Measurements from ENCODE around the gene ALMS1. TPM values are rescaled to one million over a fixed set of nuclear protein-coding genes. Genes with fewer than 3 reads are reported as not detected.
"Not testable (repeated sequence)": the region's sequence is repeated elsewhere in the genome, so short reads cannot be mapped to it uniquely, and the experiment has no call there.

Gene ALMS1
- total RNA-seq, 1 donor from 2014 or later: 22.0 TPM

- Histone ChIP-seq H3K4me3 (no peak overlapping the region), H3K4me1 (no peaks in the 10 kb centered on the region), H3K36me3 (no peaks in the 10 kb centered on the region), H3K27me3 (ENCODE audit: low read depth) (no peaks in the 10 kb centered on the region), H3K27ac (no peak overlapping the region), H3K9me3 (no peaks in the 10 kb centered on the region)
- DNase-seq: no peak
- intact Hi-C loops (cut with DNase I): no loop called here
- ATAC-seq: no peak
- TF ChIP-seq CTCF (IDR thresholded peaks at IDR 0.05): no peak
Measured at GRCh38 chr2:73593680-73594079, 208.0 kb downstream of the ALMS1 start.

GRCh38 chr2:73594251-73594650 lies 208.6 kb downstream of the ALMS1 start:
- Histone ChIP-seq H3K27me3 (ENCODE audit: low read depth) (no peaks in the 10 kb centered on the region), H3K4me3 (no peak overlapping the region), H3K36me3 (no peaks in the 10 kb centered on the region), H3K9me3 (no peaks in the 10 kb centered on the region), H3K4me1 (no peaks in the 10 kb centered on the region), H3K27ac (no peak overlapping the region)
- ATAC-seq: no peak
- DNase-seq: no peak
- intact Hi-C loops (cut with DNase I): no loop called here
- TF ChIP-seq CTCF (IDR thresholded peaks at IDR 0.05): no peak

GRCh38 chr2:73601780-73602179 lies 216.1 kb downstream of the ALMS1 start:
- H3K4me3 ChIP-seq: no peak overlapping the region
- ATAC-seq (no peak), DNase-seq (no peak)
- no peaks in the 10 kb centered on the region for H3K4me1 ChIP-seq
- H3K36me3 ChIP-seq: peaks cover 41% of the 10 kb centered on the region
- intact Hi-C loops (cut with DNase I): no loop called here
- no peak for TF ChIP-seq CTCF (IDR thresholded peaks at IDR 0.05)
- H3K27me3 ChIP-seq (ENCODE audit: low read depth): no peaks in the 10 kb centered on the region
- H3K27ac ChIP-seq: no peak overlapping the region
- no peaks in the 10 kb centered on the region for H3K9me3 ChIP-seq

- H3K27me3 ChIP-seq (ENCODE audit: low read depth); H3K4me1 ChIP-seq; H3K27ac ChIP-seq; H3K4me3 ChIP-seq; DNase-seq; ATAC-seq; H3K9me3 ChIP-seq; intact Hi-C loops (cut with DNase I): not testable (repeated sequence)
- peaks cover 45% of the 10 kb centered on the region for H3K36me3 ChIP-seq
Measured at GRCh38 chr2:73603099-73603588, 217.5 kb downstream of the ALMS1 start.

- DNase-seq: not testable (repeated sequence)
- peaks cover 50% of the 10 kb centered on the region for H3K36me3 ChIP-seq
Measured at GRCh38 chr2:73604589-73604988, 219.0 kb downstream of the ALMS1 start.

GRCh38 chr2:73610111-73610510 lies 224.5 kb downstream of the ALMS1 start:
- H3K36me3 ChIP-seq: peaks cover 14% of the 10 kb centered on the region
- H3K4me3 ChIP-seq: no peak overlapping the region
- no peaks in the 10 kb centered on the region for H3K4me1 ChIP-seq
- no peak for TF ChIP-seq CTCF (IDR thresholded peaks at IDR 0.05)
- ATAC-seq: no peak
- H3K27me3 ChIP-seq (ENCODE audit: low read depth): no peaks in the 10 kb centered on the region
- intact Hi-C loops (cut with DNase I): no loop called here
- DNase-seq: no peak
- no peak overlapping the region for H3K27ac ChIP-seq
- H3K9me3 ChIP-seq: no peaks in the 10 kb centered on the region

More at GRCh38 chr2:73604589-73604988, 219.0 kb downstream of the ALMS1 start:
- H3K9me3 ChIP-seq; H3K27ac ChIP-seq; ATAC-seq; H3K4me1 ChIP-seq; H3K4me3 ChIP-seq; H3K27me3 ChIP-seq (ENCODE audit: low read depth); intact Hi-C loops (cut with DNase I): not testable (repeated sequence)

GRCh38 chr2:73611193-73611592 lies 225.6 kb downstream of the ALMS1 start:
- DNase-seq (no peak), ATAC-seq (no peak)
- intact Hi-C loops (cut with DNase I): no loop called here
- Histone ChIP-seq H3K36me3 (peaks cover 14% of the 10 kb centered on the region), H3K27me3 (ENCODE audit: low read depth) (no peaks in the 10 kb centered on the region), H3K4me1 (no peaks in the 10 kb centered on the region), H3K9me3 (no peaks in the 10 kb centered on the region), H3K27ac (no peak overlapping the region), H3K4me3 (no peak overlapping the region)
- no peak for TF ChIP-seq CTCF (IDR thresholded peaks at IDR 0.05)

Measured in lower lobe of right lung (tissue), 2 donors.